ENCODE data around the gene NDEL1.

The NDEL1 gene

DNA sequence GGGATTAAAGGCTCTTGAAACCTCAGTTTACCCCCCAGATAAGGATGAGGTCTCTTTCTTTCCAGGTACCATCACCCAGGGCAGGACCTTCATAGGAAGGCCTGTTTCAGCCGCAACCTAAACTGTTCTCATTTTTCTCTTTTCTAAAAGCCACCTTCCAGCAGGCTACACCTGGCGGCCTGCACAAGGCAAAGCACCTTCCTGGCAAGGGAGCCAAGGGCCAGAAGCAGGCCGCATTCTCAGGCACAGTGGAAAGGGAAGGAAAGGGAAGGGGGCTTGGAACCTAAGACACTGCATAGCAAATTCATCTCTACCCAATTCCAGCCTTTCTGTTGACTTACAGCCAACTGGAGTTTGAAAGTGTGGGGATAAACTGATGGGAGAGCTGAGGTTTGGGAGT is 8.9 kb upstream of the NDEL1 start:
- TF ChIP-seq POLR2A (IDR thresholded peaks at IDR 0.05; ENCODE audit: low read depth, low read length), result no peak
- DNase-seq (ENCODE audit: insufficient read length, low spot score) (no peak), FAIRE-seq (no peak)

DNA sequence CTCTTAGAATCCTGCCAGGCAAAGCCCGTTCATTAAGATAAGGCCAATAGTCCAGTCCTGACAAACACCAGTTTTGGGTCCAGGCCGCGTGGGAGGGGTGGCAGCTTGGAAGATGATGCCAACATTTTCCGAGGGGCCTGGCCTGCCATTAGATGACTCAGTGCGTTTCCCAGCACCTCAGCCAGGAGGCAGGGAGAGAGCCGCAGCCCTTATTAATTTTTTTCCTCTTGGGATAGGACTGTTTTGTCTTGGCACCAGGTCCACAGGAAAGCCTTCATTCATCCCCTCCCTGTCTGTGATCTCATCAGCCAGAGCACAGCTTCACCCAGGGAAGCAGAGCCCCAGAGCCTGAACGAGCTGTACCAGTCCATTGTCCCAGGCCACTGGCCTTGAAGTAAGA is 4.7 kb upstream of the NDEL1 start:
- FAIRE-seq (no peak), DNase-seq (ENCODE audit: insufficient read length, low spot score) (peak; percentile 32)
- no peak for TF ChIP-seq POLR2A (IDR thresholded peaks at IDR 0.05; ENCODE audit: low read depth, low read length)

DNA sequence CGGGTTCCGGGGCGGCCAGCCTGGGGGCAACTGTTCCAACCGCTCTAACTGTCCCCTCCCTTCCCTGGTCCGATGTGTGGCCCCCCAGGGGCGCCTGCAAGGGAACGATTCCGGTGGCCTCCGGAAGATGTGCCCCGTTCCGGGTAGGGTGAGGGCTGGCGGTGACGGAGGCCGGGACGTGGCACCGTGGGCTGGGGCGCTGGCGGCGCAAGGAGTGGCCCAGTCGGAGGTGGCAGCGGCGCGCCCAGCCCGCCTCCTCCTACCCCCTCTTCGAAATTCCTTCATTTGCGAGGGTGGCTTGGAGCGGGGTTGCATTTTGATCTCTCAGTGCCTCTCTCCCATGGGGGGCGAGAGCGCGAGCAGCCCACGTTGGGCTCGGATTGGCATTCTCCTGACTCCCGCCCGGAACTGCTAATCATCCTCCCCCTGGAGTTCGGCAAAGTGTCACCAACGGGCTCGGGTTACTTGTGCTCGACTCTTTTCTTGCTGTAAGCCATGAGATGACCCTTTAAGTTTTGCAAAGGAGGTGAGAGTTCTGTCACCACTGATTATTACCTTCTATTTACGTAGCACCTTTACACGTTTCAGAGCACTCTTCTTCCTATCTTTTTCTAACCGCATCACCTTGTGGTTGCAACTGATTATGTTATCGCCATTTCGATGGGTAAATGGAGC is 622 bp downstream of the NDEL1 start:
- DNase-seq (ENCODE audit: insufficient read length, low spot score) (peak; percentile 61), FAIRE-seq (no peak)
- TF ChIP-seq POLR2A (IDR thresholded peaks at IDR 0.05; ENCODE audit: low read depth, low read length), result no peak

DNA sequence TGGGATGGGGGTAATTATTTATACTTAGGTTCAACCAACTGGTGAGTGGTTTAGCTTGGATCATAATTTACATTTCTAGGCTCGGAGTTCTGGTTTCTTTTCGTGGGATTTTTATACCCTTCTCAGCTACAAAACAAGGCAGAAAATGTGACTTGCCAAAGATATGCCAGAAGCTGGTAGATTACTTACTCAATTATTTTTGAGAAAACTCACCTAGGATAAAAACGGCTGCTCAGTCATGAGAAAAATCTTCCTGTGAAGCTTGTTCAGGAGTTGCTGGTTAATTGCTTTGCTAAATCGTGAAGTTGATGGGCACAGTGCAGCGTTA is 1.1 kb downstream of the NDEL1 start:
- FAIRE-seq, result no peak

DNA sequence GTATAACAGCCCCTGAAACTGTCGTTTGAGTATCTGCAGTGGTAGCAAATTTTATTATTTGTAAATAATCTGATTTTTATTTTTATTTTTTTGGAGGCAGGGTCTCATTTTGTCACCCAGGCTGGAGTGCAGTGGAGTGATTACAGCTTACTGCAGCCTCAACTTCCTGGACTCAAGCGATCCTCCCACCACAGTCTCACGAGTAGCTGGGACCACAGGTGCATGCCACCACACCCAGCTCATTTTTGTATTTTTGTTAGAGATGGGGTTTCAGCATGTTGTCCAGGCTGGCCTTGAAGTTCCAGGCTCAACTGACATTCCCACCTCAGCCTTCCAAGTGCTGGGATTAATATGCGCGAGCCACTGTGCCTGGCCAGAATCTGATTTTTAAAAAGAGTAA is 2.8 kb downstream of the NDEL1 start:
- DNase-seq (ENCODE audit: insufficient read length, low spot score), result no peak
- FAIRE-seq, result no peak
- TF ChIP-seq POLR2A (IDR thresholded peaks at IDR 0.05; ENCODE audit: low read depth, low read length), result no peak

More for the DNA sequence above, 1.1 kb downstream of the NDEL1 start:
- DNase-seq (ENCODE audit: insufficient read length, low spot score), result no peak
- no peak for TF ChIP-seq POLR2A (IDR thresholded peaks at IDR 0.05; ENCODE audit: low read depth, low read length)

DNA sequence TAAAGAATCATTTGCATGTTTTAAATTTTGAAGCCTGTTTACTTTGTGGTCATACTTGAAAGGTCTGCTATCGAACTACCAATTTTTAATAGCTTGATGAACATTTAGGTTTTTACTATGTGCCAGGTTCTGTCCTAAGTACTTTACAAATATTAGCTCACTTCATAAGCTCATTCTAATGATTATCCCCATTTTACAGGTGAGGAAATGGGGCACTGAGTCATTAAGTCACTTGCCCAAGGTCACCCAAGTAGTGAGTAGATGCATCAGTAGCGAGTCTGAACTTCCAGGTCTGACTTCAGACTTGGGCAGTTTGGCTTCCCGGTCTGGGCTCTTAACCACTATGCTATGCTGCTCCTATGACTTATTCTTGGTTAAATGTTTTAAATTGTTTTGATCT is 4.0 kb downstream of the NDEL1 start:
- no peak for TF ChIP-seq POLR2A (IDR thresholded peaks at IDR 0.05; ENCODE audit: low read depth, low read length)
- no peak for DNase-seq (ENCODE audit: insufficient read length, low spot score)
- no peak for FAIRE-seq

DNA sequence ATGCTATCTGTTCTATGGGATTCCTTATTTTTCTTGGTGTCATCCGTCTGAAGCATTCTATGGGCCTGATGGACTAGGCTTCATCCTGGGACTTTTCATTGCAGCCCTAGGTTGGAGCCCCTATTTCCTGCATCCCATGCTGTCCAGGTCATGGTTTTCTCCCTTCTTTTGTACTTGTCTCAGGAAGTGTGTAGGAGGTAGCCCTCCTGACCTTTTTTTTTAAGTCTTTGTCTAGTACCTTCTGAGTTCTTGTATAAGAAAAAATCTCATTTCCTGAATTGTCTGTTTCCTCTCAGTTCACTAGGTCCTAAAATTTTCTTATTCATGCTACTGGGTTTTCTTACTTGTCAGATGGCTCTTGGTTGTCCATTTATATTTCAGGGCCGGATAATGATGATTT is 6.0 kb downstream of the NDEL1 start:
- no peak for TF ChIP-seq POLR2A (IDR thresholded peaks at IDR 0.05; ENCODE audit: low read depth, low read length)
- DNase-seq (ENCODE audit: insufficient read length, low spot score) (no peak), FAIRE-seq (no peak)

DNA sequence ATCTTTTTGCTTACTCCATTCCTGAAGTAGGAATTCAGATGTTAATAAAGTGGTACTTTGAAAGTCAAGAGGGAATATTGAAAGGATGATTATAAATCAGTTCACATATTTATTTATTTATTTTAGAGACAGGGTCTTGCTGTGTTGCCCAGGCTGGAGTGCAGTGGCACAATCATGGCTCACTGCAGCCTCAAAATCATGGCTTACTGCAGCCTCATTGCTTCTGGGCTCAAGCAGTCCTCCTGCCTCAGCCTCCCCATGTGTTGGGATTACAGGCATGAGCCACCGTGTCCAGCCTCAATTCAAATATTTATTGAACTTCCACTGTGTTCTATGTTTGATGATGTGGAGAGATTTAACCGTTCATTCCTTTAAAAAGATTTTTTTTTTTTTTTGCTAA is 6.6 kb downstream of the NDEL1 start:
- FAIRE-seq (no peak), DNase-seq (ENCODE audit: insufficient read length, low spot score) (no peak)
- no peak for TF ChIP-seq POLR2A (IDR thresholded peaks at IDR 0.05; ENCODE audit: low read depth, low read length)

DNA sequence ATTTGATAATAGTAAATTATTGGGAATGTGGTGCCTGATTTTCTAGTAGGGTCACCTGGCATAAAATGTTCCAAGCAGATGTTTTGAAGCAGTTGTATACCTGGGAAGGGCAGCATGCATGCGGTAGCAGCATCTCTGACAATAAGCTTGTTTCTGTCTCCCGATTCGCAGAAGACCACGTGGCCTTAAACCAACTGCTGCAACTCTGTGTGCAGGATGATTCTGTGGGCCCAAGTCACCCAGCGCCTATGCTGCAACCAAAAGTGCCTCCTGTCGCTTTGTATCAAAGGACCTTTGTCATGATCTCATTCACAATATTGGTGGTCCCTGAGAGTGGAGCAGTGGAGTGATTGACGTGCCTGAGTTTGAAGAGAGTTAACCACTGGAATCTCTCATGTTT is 8.1 kb downstream of the NDEL1 start:
- no peak for TF ChIP-seq POLR2A (IDR thresholded peaks at IDR 0.05; ENCODE audit: low read depth, low read length)
- DNase-seq (ENCODE audit: insufficient read length, low spot score) (no peak), FAIRE-seq (no peak)

DNA sequence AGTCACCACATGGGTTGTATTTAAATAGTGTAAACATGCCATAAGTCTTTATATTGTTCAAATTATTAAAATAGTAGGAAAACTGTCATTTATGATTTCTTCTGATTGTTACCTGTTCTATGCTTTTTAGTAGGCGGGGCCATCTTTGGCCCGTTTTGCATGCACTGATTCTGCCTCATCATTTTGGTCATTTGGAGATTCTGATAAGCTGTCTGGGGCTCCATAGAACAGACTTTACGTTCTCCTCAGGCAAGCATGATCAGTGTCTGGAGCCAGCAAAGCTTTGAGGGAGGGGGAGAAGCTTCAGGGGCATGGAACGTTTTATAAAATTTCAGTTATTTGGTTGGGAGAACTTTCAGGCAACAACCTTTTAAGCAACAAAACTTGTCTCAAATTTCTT is 8.8 kb downstream of the NDEL1 start:
- DNase-seq (ENCODE audit: insufficient read length, low spot score) (no peak), FAIRE-seq (no peak)
- no peak for TF ChIP-seq POLR2A (IDR thresholded peaks at IDR 0.05; ENCODE audit: low read depth, low read length)

DNA sequence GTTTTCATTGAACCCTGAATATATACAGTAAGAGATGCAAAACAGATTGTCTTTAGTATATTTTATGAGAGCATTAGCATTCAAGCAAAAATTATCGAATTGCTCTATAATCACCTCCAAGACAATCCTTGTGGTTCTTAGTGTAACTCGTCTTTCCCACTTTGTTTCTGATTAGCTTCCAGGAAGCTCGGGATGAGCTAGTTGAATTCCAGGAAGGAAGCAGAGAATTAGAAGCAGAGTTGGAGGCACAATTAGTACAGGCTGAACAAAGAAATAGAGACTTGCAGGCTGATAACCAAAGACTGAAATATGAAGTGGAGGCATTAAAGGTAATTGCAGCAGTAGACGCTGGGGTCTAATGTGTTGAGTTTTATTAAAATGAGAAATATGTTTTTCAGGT is 9.9 kb downstream of the NDEL1 start:
- DNase-seq (ENCODE audit: insufficient read length, low spot score), result no peak
- TF ChIP-seq POLR2A (IDR thresholded peaks at IDR 0.05; ENCODE audit: low read depth, low read length), result no peak
- no peak for FAIRE-seq

DNA sequence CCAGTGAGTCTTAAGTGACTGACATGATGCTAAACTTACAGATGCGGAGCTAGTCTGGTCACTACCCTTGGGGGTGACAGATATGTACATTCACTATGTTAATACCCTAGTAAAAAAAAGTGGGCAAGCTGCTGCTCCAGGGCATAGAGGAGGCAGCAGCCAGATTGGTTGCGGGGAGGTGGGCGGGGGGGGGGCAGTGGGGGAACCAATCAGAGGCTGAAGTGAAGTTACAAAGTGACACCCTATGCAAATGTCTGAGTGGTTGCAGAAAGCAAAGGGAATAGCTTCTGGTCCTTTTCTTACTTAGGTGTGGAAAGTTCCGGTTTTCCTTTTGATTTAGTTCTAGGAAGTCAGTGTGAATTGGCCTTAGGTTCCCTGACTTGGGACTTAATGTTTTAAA is 12.1 kb downstream of the NDEL1 start:
- FAIRE-seq, result no peak
- no peak for DNase-seq (ENCODE audit: insufficient read length, low spot score)
- no peak for TF ChIP-seq POLR2A (IDR thresholded peaks at IDR 0.05; ENCODE audit: low read depth, low read length)

DNA sequence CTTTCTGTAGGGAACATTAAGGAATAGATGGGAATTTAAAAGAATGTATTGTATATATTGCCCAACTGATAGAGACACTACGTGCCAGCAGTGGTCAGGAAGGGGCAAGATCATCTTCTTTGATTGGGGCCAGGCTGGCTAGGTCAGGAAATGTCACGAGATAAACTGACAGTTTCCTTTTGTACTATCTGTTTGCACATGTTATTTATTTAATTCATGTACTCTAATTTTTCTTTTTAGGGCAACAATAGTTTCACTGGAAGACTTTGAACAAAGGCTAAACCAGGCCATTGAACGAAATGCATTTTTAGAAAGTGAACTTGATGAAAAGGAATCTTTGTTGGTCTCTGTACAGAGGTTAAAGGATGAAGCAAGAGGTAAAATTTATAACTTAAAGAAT is 12.6 kb downstream of the NDEL1 start:
- DNase-seq (ENCODE audit: insufficient read length, low spot score) (no peak), FAIRE-seq (no peak)
- TF ChIP-seq POLR2A (IDR thresholded peaks at IDR 0.05; ENCODE audit: low read depth, low read length), result no peak

DNA sequence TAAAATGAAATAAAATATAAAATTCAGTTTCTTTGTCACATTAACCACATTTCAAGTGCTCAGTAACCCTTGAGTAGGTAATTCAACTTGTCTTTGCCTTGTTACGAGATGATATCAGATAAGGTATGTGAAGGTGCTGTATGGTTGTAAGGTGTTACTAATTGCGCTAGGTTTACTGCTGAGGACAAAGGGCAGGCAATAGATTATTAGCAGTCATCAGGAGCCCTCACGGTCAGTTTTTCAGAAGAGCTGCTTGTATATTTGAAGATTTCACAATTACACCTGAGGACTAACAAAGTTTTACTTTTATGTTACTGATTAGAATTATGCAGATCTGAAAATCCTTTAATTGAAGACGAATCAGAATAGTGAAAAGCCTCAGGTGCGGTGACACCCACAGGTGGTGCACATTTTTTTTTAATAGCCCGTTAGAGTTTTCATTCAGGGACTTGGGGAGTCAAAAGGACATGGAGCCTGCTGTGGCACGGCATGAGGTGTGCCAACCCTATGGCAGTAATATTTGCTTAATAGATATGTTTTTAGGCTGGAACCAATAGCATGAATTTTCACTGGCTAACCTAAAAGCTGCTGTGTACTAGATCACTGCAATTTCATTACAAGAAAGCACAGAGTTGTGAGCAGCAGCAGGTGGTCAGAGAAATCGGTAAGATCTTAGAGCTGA is 16.4 kb downstream of the NDEL1 start:
- no peak for FAIRE-seq
- DNase-seq (ENCODE audit: insufficient read length, low spot score), result no peak
- TF ChIP-seq POLR2A (IDR thresholded peaks at IDR 0.05; ENCODE audit: low read depth, low read length), result no peak

DNA sequence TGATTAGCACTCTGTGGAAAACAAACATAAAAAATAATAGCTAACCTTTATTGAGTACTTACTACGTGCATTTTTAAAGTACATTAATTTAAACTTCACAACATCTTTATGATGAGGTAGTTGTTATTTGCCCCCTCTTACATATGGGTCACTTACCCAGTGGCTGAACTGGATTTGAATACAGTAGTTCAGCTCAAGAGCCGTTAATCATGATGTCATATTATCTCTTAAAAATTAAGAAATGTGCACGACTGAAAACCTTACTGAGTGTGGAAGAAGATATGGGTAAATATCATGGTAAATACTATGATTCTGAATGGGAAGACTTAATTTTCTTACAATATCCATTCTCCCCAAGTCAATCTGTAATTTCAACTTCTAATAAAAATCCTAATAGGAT is 17.6 kb downstream of the NDEL1 start:
- TF ChIP-seq POLR2A (IDR thresholded peaks at IDR 0.05; ENCODE audit: low read depth, low read length), result no peak
- FAIRE-seq, result no peak

More for the DNA sequence above, 17.6 kb downstream of the NDEL1 start:
- DNase-seq (ENCODE audit: insufficient read length, low spot score), result no peak

All from H54 (cell line).